HEK293 (cell line): ENCODE data around the gene ANP32A.

ENCODE experiments used
- BCL11B ChIP-seq: fragments of 450-650 bp; formaldehyde crosslinking; IDR thresholded peaks from 2 replicates; pipeline ENCODE4 v1.5.1; 2016; ENCODE audit warnings: low read depth, missing biosample characterization, missing genetic modification characterization
- EGR2 ChIP-seq: fragments of 450-650 bp; formaldehyde crosslinking; IDR thresholded peaks from 2 replicates; pipeline ENCODE4 v1.5.1; 2016; ENCODE audit warnings: low read depth, missing biosample characterization, missing genetic modification characterization
- MEIS1 ChIP-seq: sonication (generic); formaldehyde crosslinking; IDR thresholded peaks from 2 replicates; pipeline ENCODE4 v1.8.1; 2022; ENCODE audit warnings: missing genetic modification reagents, mild to moderate bottlenecking, borderline replicate concordance
- OSR2 ChIP-seq: fragments of 450-650 bp; formaldehyde crosslinking; IDR thresholded peaks from 2 replicates; pipeline ENCODE4 v1.5.1; 2016; ENCODE audit warnings: missing biosample characterization, missing genetic modification characterization
- OVOL3 ChIP-seq: fragments of 450-650 bp; formaldehyde crosslinking; IDR thresholded peaks from 2 replicates; pipeline ENCODE4 v1.5.1; 2016; ENCODE audit warnings: missing biosample characterization, missing genetic modification characterization
- SCRT1 ChIP-seq: fragments of 450-650 bp; formaldehyde crosslinking; IDR thresholded peaks from 2 replicates; pipeline ENCODE4 v1.5.1; 2016; ENCODE audit warnings: missing biosample characterization, missing genetic modification characterization, borderline replicate concordance
- YY1 ChIP-seq: fragments of 450-650 bp; formaldehyde crosslinking; IDR thresholded peaks from 2 replicates; pipeline ENCODE4 v1.5.1; 2018; ENCODE audit warnings: missing biosample characterization, missing genetic modification characterization
- ZBTB1 ChIP-seq: fragments of 450-650 bp; formaldehyde crosslinking; IDR thresholded peaks from 2 replicates; pipeline ENCODE4 v1.5.1; 2016; ENCODE audit warnings: missing biosample characterization, missing genetic modification characterization
- ZBTB20 ChIP-seq: fragments of 450-650 bp; formaldehyde crosslinking; IDR thresholded peaks from 2 replicates; pipeline ENCODE4 v1.5.1; 2016; ENCODE audit warnings: missing biosample characterization, missing genetic modification characterization
- ZFP41 ChIP-seq: fragments of 450-650 bp; formaldehyde crosslinking; IDR thresholded peaks from 2 replicates; pipeline ENCODE4 v1.5.1; 2016; ENCODE audit warnings: missing biosample characterization, missing genetic modification characterization, borderline replicate concordance
- ZFP69B ChIP-seq: fragments of 450-650 bp; formaldehyde crosslinking; IDR thresholded peaks from 2 replicates; pipeline ENCODE4 v1.5.1; 2016; ENCODE audit warnings: missing biosample characterization, missing genetic modification characterization
- ZNF211 ChIP-seq: fragments of 450-650 bp; formaldehyde crosslinking; IDR thresholded peaks from 2 replicates; pipeline ENCODE4 v1.5.1; 2016; ENCODE audit warnings: low read depth, missing biosample characterization, missing genetic modification characterization
- ZNF221 ChIP-seq: fragments of 450-650 bp; formaldehyde crosslinking; IDR thresholded peaks from 2 replicates; pipeline ENCODE4 v1.5.1; 2017; ENCODE audit warnings: missing biosample characterization, missing genetic modification characterization, borderline replicate concordance
- ZNF324 ChIP-seq: fragments of 450-650 bp; formaldehyde crosslinking; IDR thresholded peaks from 2 replicates; pipeline ENCODE4 v1.5.1; 2016; ENCODE audit warnings: missing biosample characterization, missing genetic modification characterization
- ZNF473 ChIP-seq: fragments of 450-650 bp; formaldehyde crosslinking; IDR thresholded peaks from 2 replicates; pipeline ENCODE4 v1.5.1; 2017; ENCODE audit warnings: missing biosample characterization, missing genetic modification characterization
- ZNF549 ChIP-seq: fragments of 450-650 bp; IDR thresholded peaks from 2 replicates; pipeline ENCODE4 v1.5.1; 2018; ENCODE audit warnings: missing biosample characterization, missing genetic modification characterization, mild to moderate bottlenecking, inconsistent platforms, moderate library complexity
- ZNF654 ChIP-seq: fragments of 450-650 bp; formaldehyde crosslinking; IDR thresholded peaks from 2 replicates; pipeline ENCODE4 v1.5.1; 2016; ENCODE audit warnings: low read depth, missing biosample characterization, missing genetic modification characterization
- ZNF747 ChIP-seq: fragments of 450-650 bp; formaldehyde crosslinking; IDR thresholded peaks from 2 replicates; pipeline ENCODE4 v1.5.1; 2016; ENCODE audit warnings: missing biosample characterization, missing genetic modification characterization
- ZNF785 ChIP-seq: fragments of 450-650 bp; formaldehyde crosslinking; IDR thresholded peaks from 2 replicates; pipeline ENCODE4 v1.5.1; 2016; ENCODE audit warnings: missing biosample characterization, missing genetic modification characterization
- ZNF791 ChIP-seq: fragments of 450-650 bp; formaldehyde crosslinking; IDR thresholded peaks from 2 replicates; pipeline ENCODE4 v1.5.1; 2016; ENCODE audit warnings: missing biosample characterization, missing genetic modification characterization
- ZNF792 ChIP-seq: fragments of 450-650 bp; formaldehyde crosslinking; IDR thresholded peaks from 2 replicates; pipeline ENCODE4 v1.5.1; 2016; ENCODE audit warnings: missing biosample characterization, missing genetic modification characterization
- TF ChIP-seq, protein P1 (sequence below): fragments of 450-650 bp; formaldehyde crosslinking; IDR thresholded peaks from 2 replicates; pipeline ENCODE4 v1.5.1; 2016; ENCODE audit warnings: missing biosample characterization, missing genetic modification characterization
- TF ChIP-seq, protein P2 (sequence below): fragments of 450-650 bp; formaldehyde crosslinking; IDR thresholded peaks from 2 replicates; pipeline ENCODE4 v1.5.1; 2016; ENCODE audit warnings: missing biosample characterization, missing genetic modification characterization
- TF ChIP-seq, protein P3 (sequence below): fragments of 450-650 bp; formaldehyde crosslinking; IDR thresholded peaks from 2 replicates; pipeline ENCODE4 v1.5.1; 2016; ENCODE audit warnings: missing biosample characterization, missing genetic modification characterization
- TF ChIP-seq, protein P4 (sequence below): fragments of 450-650 bp; formaldehyde crosslinking; IDR thresholded peaks from 2 replicates; pipeline ENCODE4 v1.5.1; 2016; ENCODE audit warnings: missing biosample characterization, missing genetic modification characterization, borderline replicate concordance
- TF ChIP-seq, protein P5 (sequence below): fragments of 450-650 bp; IDR thresholded peaks from 2 replicates; pipeline ENCODE4 v1.5.1; 2018; ENCODE audit warnings: missing biosample characterization, missing genetic modification characterization

ANP32A gene

DNA sequence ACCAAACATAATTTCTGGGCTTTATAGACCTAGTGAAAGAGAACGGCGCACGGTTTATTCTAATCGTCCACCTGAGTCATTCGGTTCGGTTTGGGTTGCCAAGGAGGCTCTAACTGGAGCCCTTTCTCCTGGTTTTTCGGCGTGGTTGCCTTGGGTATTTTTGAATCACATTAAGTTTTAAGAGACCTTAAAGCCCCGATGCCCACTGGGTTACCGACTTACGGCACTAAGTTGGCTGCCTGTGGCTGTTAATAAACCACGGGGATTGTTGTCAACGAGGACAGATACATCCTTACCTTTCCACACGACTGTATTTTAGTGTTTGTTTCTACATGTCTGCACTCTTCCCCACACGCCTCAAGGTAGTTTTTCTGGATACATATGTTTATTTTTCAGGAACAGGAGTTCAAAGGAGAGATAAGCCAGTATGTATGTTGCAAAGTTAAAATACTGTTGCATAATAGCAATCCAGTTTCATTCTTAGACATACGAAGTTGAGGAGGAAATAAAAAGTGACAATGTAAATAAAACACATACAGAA is 1.2 kb upstream of the ANP32A start (continued):
- no peak for TF ChIP-seq ZNF747 (tag by site-specific recombination)
- TF ChIP-seq, protein P1, sequence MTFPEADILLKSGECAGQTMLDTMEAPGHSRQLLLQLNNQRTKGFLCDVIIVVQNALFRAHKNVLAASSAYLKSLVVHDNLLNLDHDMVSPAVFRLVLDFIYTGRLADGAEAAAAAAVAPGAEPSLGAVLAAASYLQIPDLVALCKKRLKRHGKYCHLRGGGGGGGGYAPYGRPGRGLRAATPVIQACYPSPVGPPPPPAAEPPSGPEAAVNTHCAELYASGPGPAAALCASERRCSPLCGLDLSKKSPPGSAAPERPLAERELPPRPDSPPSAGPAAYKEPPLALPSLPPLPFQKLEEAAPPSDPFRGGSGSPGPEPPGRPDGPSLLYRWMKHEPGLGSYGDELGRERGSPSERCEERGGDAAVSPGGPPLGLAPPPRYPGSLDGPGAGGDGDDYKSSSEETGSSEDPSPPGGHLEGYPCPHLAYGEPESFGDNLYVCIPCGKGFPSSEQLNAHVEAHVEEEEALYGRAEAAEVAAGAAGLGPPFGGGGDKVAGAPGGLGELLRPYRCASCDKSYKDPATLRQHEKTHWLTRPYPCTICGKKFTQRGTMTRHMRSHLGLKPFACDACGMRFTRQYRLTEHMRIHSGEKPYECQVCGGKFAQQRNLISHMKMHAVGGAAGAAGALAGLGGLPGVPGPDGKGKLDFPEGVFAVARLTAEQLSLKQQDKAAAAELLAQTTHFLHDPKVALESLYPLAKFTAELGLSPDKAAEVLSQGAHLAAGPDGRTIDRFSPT (tag by site-specific recombination): no peak
- no peak for TF ChIP-seq BCL11B
- no peak for TF ChIP-seq ZNF792 (tag by site-specific recombination)
- no peak for TF ChIP-seq SCRT1 (tag by site-specific recombination)
- no peak for TF ChIP-seq EGR2 (tag by site-specific recombination)
- TF ChIP-seq ZNF549 (tag by site-specific recombination): no peak
- peak; percentile 30; the same call in 1 of the 2 replicates for TF ChIP-seq ZBTB20 (tag by site-specific recombination)
- TF ChIP-seq, protein P2, sequence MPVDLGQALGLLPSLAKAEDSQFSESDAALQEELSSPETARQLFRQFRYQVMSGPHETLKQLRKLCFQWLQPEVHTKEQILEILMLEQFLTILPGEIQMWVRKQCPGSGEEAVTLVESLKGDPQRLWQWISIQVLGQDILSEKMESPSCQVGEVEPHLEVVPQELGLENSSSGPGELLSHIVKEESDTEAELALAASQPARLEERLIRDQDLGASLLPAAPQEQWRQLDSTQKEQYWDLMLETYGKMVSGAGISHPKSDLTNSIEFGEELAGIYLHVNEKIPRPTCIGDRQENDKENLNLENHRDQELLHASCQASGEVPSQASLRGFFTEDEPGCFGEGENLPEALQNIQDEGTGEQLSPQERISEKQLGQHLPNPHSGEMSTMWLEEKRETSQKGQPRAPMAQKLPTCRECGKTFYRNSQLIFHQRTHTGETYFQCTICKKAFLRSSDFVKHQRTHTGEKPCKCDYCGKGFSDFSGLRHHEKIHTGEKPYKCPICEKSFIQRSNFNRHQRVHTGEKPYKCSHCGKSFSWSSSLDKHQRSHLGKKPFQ: no peak
- TF ChIP-seq ZNF785: no peak
- no peak for TF ChIP-seq ZNF654 (tag by site-specific recombination)
- no peak for TF ChIP-seq ZNF221 (tag by site-specific recombination)
- TF ChIP-seq, protein P3, sequence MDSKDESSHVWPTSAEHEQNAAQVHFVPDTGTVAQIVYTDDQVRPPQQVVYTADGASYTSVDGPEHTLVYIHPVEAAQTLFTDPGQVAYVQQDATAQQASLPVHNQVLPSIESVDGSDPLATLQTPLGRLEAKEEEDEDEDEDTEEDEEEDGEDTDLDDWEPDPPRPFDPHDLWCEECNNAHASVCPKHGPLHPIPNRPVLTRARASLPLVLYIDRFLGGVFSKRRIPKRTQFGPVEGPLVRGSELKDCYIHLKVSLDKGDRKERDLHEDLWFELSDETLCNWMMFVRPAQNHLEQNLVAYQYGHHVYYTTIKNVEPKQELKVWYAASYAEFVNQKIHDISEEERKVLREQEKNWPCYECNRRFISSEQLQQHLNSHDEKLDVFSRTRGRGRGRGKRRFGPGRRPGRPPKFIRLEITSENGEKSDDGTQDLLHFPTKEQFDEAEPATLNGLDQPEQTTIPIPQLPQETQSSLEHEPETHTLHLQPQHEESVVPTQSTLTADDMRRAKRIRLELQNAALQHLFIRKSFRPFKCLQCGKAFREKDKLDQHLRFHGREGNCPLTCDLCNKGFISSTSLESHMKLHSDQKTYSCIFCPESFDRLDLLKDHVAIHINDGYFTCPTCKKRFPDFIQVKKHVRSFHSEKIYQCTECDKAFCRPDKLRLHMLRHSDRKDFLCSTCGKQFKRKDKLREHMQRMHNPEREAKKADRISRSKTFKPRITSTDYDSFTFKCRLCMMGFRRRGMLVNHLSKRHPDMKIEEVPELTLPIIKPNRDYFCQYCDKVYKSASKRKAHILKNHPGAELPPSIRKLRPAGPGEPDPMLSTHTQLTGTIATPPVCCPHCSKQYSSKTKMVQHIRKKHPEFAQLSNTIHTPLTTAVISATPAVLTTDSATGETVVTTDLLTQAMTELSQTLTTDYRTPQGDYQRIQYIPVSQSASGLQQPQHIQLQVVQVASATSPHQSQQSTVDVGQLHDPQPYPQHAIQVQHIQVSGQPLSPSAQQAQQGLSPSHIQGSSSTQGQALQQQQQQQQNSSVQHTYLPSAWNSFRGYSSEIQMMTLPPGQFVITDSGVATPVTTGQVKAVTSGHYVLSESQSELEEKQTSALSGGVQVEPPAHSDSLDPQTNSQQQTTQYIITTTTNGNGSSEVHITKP (tag by site-specific recombination): no peak
- no peak for TF ChIP-seq ZFP41 (tag by site-specific recombination)
- TF ChIP-seq ZNF791: no peak
- no peak for TF ChIP-seq ZFP69B (tag by site-specific recombination)
- TF ChIP-seq YY1: no peak
- no peak for TF ChIP-seq ZNF473 (tag by site-specific recombination)
- TF ChIP-seq, protein P4, sequence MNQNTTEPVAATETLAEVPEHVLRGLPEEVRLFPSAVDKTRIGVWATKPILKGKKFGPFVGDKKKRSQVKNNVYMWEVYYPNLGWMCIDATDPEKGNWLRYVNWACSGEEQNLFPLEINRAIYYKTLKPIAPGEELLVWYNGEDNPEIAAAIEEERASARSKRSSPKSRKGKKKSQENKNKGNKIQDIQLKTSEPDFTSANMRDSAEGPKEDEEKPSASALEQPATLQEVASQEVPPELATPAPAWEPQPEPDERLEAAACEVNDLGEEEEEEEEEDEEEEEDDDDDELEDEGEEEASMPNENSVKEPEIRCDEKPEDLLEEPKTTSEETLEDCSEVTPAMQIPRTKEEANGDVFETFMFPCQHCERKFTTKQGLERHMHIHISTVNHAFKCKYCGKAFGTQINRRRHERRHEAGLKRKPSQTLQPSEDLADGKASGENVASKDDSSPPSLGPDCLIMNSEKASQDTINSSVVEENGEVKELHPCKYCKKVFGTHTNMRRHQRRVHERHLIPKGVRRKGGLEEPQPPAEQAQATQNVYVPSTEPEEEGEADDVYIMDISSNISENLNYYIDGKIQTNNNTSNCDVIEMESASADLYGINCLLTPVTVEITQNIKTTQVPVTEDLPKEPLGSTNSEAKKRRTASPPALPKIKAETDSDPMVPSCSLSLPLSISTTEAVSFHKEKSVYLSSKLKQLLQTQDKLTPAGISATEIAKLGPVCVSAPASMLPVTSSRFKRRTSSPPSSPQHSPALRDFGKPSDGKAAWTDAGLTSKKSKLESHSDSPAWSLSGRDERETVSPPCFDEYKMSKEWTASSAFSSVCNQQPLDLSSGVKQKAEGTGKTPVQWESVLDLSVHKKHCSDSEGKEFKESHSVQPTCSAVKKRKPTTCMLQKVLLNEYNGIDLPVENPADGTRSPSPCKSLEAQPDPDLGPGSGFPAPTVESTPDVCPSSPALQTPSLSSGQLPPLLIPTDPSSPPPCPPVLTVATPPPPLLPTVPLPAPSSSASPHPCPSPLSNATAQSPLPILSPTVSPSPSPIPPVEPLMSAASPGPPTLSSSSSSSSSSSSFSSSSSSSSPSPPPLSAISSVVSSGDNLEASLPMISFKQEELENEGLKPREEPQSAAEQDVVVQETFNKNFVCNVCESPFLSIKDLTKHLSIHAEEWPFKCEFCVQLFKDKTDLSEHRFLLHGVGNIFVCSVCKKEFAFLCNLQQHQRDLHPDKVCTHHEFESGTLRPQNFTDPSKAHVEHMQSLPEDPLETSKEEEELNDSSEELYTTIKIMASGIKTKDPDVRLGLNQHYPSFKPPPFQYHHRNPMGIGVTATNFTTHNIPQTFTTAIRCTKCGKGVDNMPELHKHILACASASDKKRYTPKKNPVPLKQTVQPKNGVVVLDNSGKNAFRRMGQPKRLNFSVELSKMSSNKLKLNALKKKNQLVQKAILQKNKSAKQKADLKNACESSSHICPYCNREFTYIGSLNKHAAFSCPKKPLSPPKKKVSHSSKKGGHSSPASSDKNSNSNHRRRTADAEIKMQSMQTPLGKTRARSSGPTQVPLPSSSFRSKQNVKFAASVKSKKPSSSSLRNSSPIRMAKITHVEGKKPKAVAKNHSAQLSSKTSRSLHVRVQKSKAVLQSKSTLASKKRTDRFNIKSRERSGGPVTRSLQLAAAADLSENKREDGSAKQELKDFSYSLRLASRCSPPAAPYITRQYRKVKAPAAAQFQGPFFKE (tag by site-specific recombination): no peak
- TF ChIP-seq ZNF324: 0 out of 2 replicates have a peak, but pooled peaks have one; percentile 21
- no peak for TF ChIP-seq MEIS1
- 0 out of 2 replicates have a peak, but pooled peaks have one; percentile 9 for TF ChIP-seq OSR2 (tag by site-specific recombination)
- no peak for TF ChIP-seq ZBTB1 (tag by site-specific recombination)
- TF ChIP-seq, protein P5, sequence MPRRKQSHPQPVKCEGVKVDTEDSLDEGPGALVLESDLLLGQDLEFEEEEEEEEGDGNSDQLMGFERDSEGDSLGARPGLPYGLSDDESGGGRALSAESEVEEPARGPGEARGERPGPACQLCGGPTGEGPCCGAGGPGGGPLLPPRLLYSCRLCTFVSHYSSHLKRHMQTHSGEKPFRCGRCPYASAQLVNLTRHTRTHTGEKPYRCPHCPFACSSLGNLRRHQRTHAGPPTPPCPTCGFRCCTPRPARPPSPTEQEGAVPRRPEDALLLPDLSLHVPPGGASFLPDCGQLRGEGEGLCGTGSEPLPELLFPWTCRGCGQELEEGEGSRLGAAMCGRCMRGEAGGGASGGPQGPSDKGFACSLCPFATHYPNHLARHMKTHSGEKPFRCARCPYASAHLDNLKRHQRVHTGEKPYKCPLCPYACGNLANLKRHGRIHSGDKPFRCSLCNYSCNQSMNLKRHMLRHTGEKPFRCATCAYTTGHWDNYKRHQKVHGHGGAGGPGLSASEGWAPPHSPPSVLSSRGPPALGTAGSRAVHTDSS: no peak
- no peak for TF ChIP-seq ZNF211 (tag by site-specific recombination)
- TF ChIP-seq OVOL3 (tag by site-specific recombination): no peak
